Smooth muscle cell (in vitro differentiated cells): ENCODE measurements around the gene FAXC. TPM values are rescaled to one million over a fixed set of nuclear protein-coding genes. Genes with fewer than 3 reads are reported as not detected.
"Not testable (repeated sequence)": the region's sequence is repeated elsewhere in the genome, so short reads cannot be mapped to it uniquely, and the experiment has no call there.

Experiments used
- DNase-seq: peaks from one replicate; lab custom pipeline; 2025; ENCODE audit not compliant: unreplicated experiment; lab: John Stamatoyannopoulos, UW
- H2AFZ ChIP-seq: fragments of 200-600 bp; sonication (generic); 2 replicates; pipeline ENCODE4 v1.6.0; 2016; ENCODE audit warnings: antibody characterized with exemption, low read depth, mild to moderate bottlenecking
- H3F3A ChIP-seq: fragments of 200-600 bp; sonication (generic); 2 replicates; pipeline ENCODE4 v1.6.0; 2017; ENCODE audit warnings: antibody characterized with exemption, low read depth
- H3K27ac ChIP-seq: fragments of 200-600 bp; sonication (generic); 2 replicates; pipeline ENCODE4 v1.5.1; 2016; ENCODE audit warnings: low read depth, mild to moderate bottlenecking
- H3K27me3 ChIP-seq: fragments of 200-600 bp; sonication (generic); 2 replicates; pipeline ENCODE4 v1.6.1; 2016; ENCODE audit warnings: low read depth, mild to moderate bottlenecking
- H3K36me3 ChIP-seq: fragments of 200-600 bp; sonication (generic); 2 replicates; pipeline ENCODE4 v1.5.1; 2016; ENCODE audit warnings: low read depth
- H3K4me1 ChIP-seq: fragments of 200-600 bp; sonication (generic); 2 replicates; pipeline ENCODE4 v1.5.1; 2016; ENCODE audit warnings: low read depth
- H3K4me2 ChIP-seq: fragments of 200-600 bp; sonication (generic); 2 replicates; pipeline ENCODE4 v1.6.0; 2016; ENCODE audit warnings: mild to moderate bottlenecking
- H3K4me3 ChIP-seq: fragments of 200-600 bp; sonication (generic); 2 replicates; pipeline ENCODE4 v1.5.1; 2016; ENCODE audit warnings: mild to moderate bottlenecking
- H3K79me2 ChIP-seq: fragments of 200-600 bp; sonication (generic); 2 replicates; pipeline ENCODE4 v1.6.0; 2016; ENCODE audit warnings: low read depth, mild to moderate bottlenecking
- H3K9ac ChIP-seq: fragments of 200-600 bp; sonication (generic); 2 replicates; pipeline ENCODE4 v1.6.0; 2016; ENCODE audit warnings: low read depth
- H3K9me3 ChIP-seq: fragments of 200-600 bp; sonication (generic); replicated peaks from 2 replicates; pipeline ENCODE4 v1.5.1; 2016; ENCODE audit warnings: low read depth
- H4K20me1 ChIP-seq: fragments of 200-600 bp; sonication (generic); 2 replicates; pipeline ENCODE4 v1.6.0; 2016; ENCODE audit warnings: low read depth
- WGBS: methylation state at CpG from one replicate; pipeline ENCODE4 v1.1.7; 2016; ENCODE audit warnings: low lambda C conversion rate; 5-methylcytosine and 5-hydroxymethylcytosine counted together
- polyA plus RNA-seq: library from polyadenylated mRNA; unstranded; fragments of >200 nt; fragmentation: Nextera tagmentation; extraction: Ambion mirVana; gene quantifications from 2 replicates; pipeline ENCODE4 v1.2.1, GENCODE V29; 2016
- total RNA-seq: library from RNA; depleted of rRNA; stranded (reverse); fragments of >200 nt; gene quantifications from 2 replicates; pipeline ENCODE4 v1.2.3, GENCODE V29; 2014
- TF ChIP-seq, protein P1 (sequence below): fragments of 200-600 bp; sonication (generic); IDR thresholded peaks from 2 replicates; pipeline ENCODE4 v1.5.1; 2017; ENCODE audit warnings: borderline replicate concordance, mild to moderate bottlenecking, antibody characterized with exemption; ENCODE audit not compliant: insufficient read depth, poor library complexity, severe bottlenecking

FAXC gene
- total and polyA plus RNA-seq, 2 experiments from 2014 or later = 1.6 to 6.8 TPM

- no peak overlapping the region for H3K4me3 ChIP-seq
- WGBS = 41% methylated on average over 2 of the region's 2 CpGs
- H3K27me3 ChIP-seq = no peaks in the 10 kb centered on the region
- no peak overlapping the region for H2AFZ ChIP-seq
- H3K9me3 ChIP-seq = no peaks in the 10 kb centered on the region
- TF ChIP-seq, protein P1, sequence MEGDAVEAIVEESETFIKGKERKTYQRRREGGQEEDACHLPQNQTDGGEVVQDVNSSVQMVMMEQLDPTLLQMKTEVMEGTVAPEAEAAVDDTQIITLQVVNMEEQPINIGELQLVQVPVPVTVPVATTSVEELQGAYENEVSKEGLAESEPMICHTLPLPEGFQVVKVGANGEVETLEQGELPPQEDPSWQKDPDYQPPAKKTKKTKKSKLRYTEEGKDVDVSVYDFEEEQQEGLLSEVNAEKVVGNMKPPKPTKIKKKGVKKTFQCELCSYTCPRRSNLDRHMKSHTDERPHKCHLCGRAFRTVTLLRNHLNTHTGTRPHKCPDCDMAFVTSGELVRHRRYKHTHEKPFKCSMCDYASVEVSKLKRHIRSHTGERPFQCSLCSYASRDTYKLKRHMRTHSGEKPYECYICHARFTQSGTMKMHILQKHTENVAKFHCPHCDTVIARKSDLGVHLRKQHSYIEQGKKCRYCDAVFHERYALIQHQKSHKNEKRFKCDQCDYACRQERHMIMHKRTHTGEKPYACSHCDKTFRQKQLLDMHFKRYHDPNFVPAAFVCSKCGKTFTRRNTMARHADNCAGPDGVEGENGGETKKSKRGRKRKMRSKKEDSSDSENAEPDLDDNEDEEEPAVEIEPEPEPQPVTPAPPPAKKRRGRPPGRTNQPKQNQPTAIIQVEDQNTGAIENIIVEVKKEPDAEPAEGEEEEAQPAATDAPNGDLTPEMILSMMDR = no peak
- H3F3A ChIP-seq = no peaks in the 10 kb centered on the region
- H3K4me2 ChIP-seq = no peak overlapping the region
- H3K36me3 ChIP-seq = no peaks in the 10 kb centered on the region
- no peak for DNase-seq
- peaks cover 9% of the 10 kb centered on the region for H3K4me1 ChIP-seq
- no peaks in the 10 kb centered on the region for H4K20me1 ChIP-seq
- no peak overlapping the region for H3K9ac ChIP-seq
- no peak overlapping the region for H3K27ac ChIP-seq
- no peaks in the 10 kb centered on the region for H3K79me2 ChIP-seq
Observed at GRCh38 chr6:99338188-99338587, 11.3 kb downstream of the FAXC start.

DNA sequence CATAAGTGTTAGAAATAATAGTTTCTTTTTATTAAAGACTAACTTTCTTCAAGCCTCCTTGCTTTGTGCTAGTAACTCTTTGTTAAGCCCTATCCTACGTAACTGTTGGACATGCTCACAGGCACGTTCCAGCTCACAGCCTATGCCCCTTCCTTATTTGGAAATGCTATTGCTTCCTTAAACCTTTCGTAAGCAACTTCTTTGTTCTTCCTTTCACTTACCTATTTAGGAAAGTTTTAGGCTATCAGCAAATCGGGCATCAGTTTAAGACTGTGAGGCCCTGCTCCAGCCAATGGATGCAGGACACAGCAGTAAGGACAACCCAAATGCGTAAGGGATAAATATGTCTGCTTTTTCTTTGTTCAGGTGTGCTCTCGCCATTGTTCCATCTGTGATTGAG is 14.2 kb downstream of the FAXC start:
- DNase-seq, H3K27ac ChIP-seq, H2AFZ ChIP-seq, H3F3A ChIP-seq, H3K4me2 ChIP-seq, H4K20me1 ChIP-seq, H3K27me3 ChIP-seq, H3K4me3 ChIP-seq, H3K9ac ChIP-seq, H3K4me1 ChIP-seq, H3K9me3 ChIP-seq, H3K36me3 ChIP-seq, H3K79me2 ChIP-seq: not testable (repeated sequence)
- 78% methylated on average over 6 of the region's 6 CpGs for WGBS

- Histone ChIP-seq H3K4me1 (peaks cover 9% of the 10 kb centered on the region), H3K36me3 (no peaks in the 10 kb centered on the region), H3K9ac (no peak overlapping the region), H3K4me3 (no peak overlapping the region), H3K79me2 (no peaks in the 10 kb centered on the region), H3F3A (no peaks in the 10 kb centered on the region), H3K4me2 (no peak overlapping the region), H2AFZ (peak overlapping the region; percentile 40), H4K20me1 (no peaks in the 10 kb centered on the region), H3K27ac (no peak overlapping the region), H3K9me3 (no peaks in the 10 kb centered on the region), H3K27me3 (no peaks in the 10 kb centered on the region)
- TF ChIP-seq, protein P1 = peak; percentile 53
- no peak for DNase-seq
- 48% methylated on average over 2 of the region's 2 CpGs for WGBS
Observed at GRCh38 chr6:99334526-99335127, 14.8 kb downstream of the FAXC start.

DNA sequence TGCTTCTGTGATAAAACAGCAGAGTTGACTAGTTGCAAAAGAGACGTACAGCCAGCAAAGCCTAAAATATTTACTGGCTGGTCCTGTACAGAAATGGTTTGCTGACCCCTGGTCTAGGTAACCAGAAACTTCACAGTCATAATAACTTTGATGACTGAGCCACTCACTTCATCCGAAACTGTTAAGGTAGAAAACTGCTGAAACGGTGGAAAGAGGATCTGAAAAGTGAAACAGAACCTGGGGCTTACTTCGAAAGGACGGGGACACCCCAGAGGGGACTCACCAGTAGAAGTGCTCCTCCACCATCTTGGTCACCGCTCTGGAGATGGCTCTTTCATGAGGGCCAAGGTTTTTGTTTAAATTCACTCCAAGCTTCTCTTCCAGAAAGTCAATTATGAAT is 16.4 kb downstream of the FAXC start:
- no peaks in the 10 kb centered on the region for H3K79me2 ChIP-seq
- no peaks in the 10 kb centered on the region for H3K36me3 ChIP-seq
- H2AFZ ChIP-seq = no peak overlapping the region
- no peaks in the 10 kb centered on the region for H3F3A ChIP-seq
- H3K9ac ChIP-seq = no peak overlapping the region
- H3K27me3 ChIP-seq = no peaks in the 10 kb centered on the region
- no peak overlapping the region for H3K4me2 ChIP-seq
- TF ChIP-seq, protein P1 = no peak
- no peak for DNase-seq
- no peaks in the 10 kb centered on the region for H4K20me1 ChIP-seq
- 89% methylated on average over 6 of the region's 6 CpGs for WGBS
- H3K4me3 ChIP-seq = no peak overlapping the region
- H3K9me3 ChIP-seq = no peaks in the 10 kb centered on the region
- H3K27ac ChIP-seq = no peak overlapping the region
- H3K4me1 ChIP-seq = peaks cover 9% of the 10 kb centered on the region
